ENCODE measurements around the gene CIDEC.
A peak's percentile ranks its signal among the peaks of the same experiment; 100 is the strongest.

Gene CIDEC

GRCh38 chr3:9911863-9912262 lies 31.8 kb upstream of the CIDEC start:
- WGBS, 2 donors (ENCODE audit: extremely low coverage in 2 of 2, insufficient read length in 2 of 2, insufficient replicate concordance in 1 of 2): no CpG with 5 or more reads among the region's 8 CpGs
- Histone ChIP-seq H4K8ac (ENCODE audit: low read depth, low read length) (no peak overlapping the region), H2AK5ac (ENCODE audit: low read depth, low read length) (no peak overlapping the region)

GRCh38 chr3:9909221-9910013 lies 29.4 kb upstream of the CIDEC start:
- Histone ChIP-seq H4K91ac (ENCODE audit: low read depth, low read length, poor library complexity) (no peak overlapping the region), H2AFZ (ENCODE audit: low read length) (no peak overlapping the region), H3K14ac (ENCODE audit: low read length) (no peak overlapping the region), H3K9ac (ENCODE audit: low read depth, low read length, poor library complexity) (peak overlapping the region; percentile 7), H2BK12ac (ENCODE audit: low read length) (no peak overlapping the region), H3K27me3 (ENCODE audit: control insufficient read depth in 3 of 3, insufficient read depth in 3 of 3, low read depth in 1 of 3, low read length in 3 of 3) (peaks cover 0 to 8% (median 4%) of the 10 kb centered on the region in 3 experiments), H3K27ac (replicated peaks; ENCODE audit: low read length) (no peak overlapping the region), H2AK5ac (ENCODE audit: low read depth, low read length) (no peak overlapping the region), H4K8ac (ENCODE audit: low read depth, low read length) (no peak overlapping the region), H2BK15ac (ENCODE audit: low read length) (no peak overlapping the region), H3K4ac (ENCODE audit: low read length) (no peak overlapping the region), H3K4me2 (ENCODE audit: insufficient read depth, low read length, poor library complexity, severe bottlenecking) (no peak overlapping the region), H3K9me3 (replicated peaks in 1 of 2; ENCODE audit: control insufficient read depth in 2 of 2, insufficient read depth in 1 of 2, low read depth in 1 of 2, low read length in 2 of 2) (peaks cover 0 to 2% of the 10 kb centered on the region in 2 donors), H3K36me3 (replicated peaks in 1 of 2; ENCODE audit: control insufficient read depth in 2 of 2, insufficient read depth in 2 of 2, low read length in 2 of 2) (no peaks in the 10 kb centered on the region), H3K23ac (ENCODE audit: low read depth, low read length, poor library complexity) (no peak overlapping the region), H3K18ac (ENCODE audit: low read length) (no peak overlapping the region), H2BK120ac (ENCODE audit: low read depth, low read length) (no peak overlapping the region), H3K4me1 (ENCODE audit: control insufficient read depth in 2 of 2, insufficient read depth in 1 of 2, low read depth in 1 of 2, low read length in 2 of 2) (no peaks in the 10 kb centered on the region), H2BK5ac (ENCODE audit: low read length) (no peak overlapping the region), H3K79me1 (ENCODE audit: low read depth, low read length) (no peaks in the 10 kb centered on the region), H3K4me3 (ENCODE audit: low read length in 2 of 2) (no peak overlapping the region)
- DNase-seq (ENCODE audit: low spot score): no peak
- no CpG with 5 or more reads among the region's 7 CpGs for WGBS, 2 donors (ENCODE audit: extremely low coverage in 2 of 2, insufficient read length in 2 of 2, insufficient replicate concordance in 1 of 2)

More at GRCh38 chr3:9911863-9912262, 31.8 kb upstream of the CIDEC start:
- Histone ChIP-seq H2BK120ac (ENCODE audit: low read depth, low read length) (no peak overlapping the region), H3K36me3 (replicated peaks in 1 of 2; ENCODE audit: control insufficient read depth in 2 of 2, insufficient read depth in 2 of 2, low read length in 2 of 2) (no peaks in the 10 kb centered on the region), H3K18ac (ENCODE audit: low read length) (no peak overlapping the region), H3K9me3 (replicated peaks in 1 of 2; ENCODE audit: control insufficient read depth in 2 of 2, insufficient read depth in 1 of 2, low read depth in 1 of 2, low read length in 2 of 2) (peaks cover 0 to 2% of the 10 kb centered on the region in 2 donors), H3K4me2 (ENCODE audit: insufficient read depth, low read length, poor library complexity, severe bottlenecking) (no peak overlapping the region), H3K4me3 (ENCODE audit: low read length in 2 of 2) (no peak overlapping the region), H3K14ac (ENCODE audit: low read length) (no peak overlapping the region), H2BK12ac (ENCODE audit: low read length) (no peak overlapping the region), H2BK5ac (ENCODE audit: low read length) (no peak overlapping the region), H3K79me1 (ENCODE audit: low read depth, low read length) (no peaks in the 10 kb centered on the region), H4K91ac (ENCODE audit: low read depth, low read length, poor library complexity) (no peak overlapping the region), H3K4ac (ENCODE audit: low read length) (no peak overlapping the region), H3K27me3 (ENCODE audit: control insufficient read depth in 3 of 3, insufficient read depth in 3 of 3, low read depth in 1 of 3, low read length in 3 of 3) (peaks cover 0 to 15% (median 8%) of the 10 kb centered on the region in 3 experiments), H2AFZ (ENCODE audit: low read length) (no peak overlapping the region), H3K9ac (ENCODE audit: low read depth, low read length, poor library complexity) (no peak overlapping the region), H3K23ac (ENCODE audit: low read depth, low read length, poor library complexity) (no peak overlapping the region), H3K27ac (replicated peaks; ENCODE audit: low read length) (no peak overlapping the region), H2BK15ac (ENCODE audit: low read length) (no peak overlapping the region), H3K4me1 (ENCODE audit: control insufficient read depth in 2 of 2, insufficient read depth in 1 of 2, low read depth in 1 of 2, low read length in 2 of 2) (peaks cover 10 to 13% of the 10 kb centered on the region in 2 donors)
- DNase-seq (ENCODE audit: low spot score): no peak

GRCh38 chr3:9908286-9908685 lies 28.2 kb upstream of the CIDEC start:
- Histone ChIP-seq H3K4me3 (ENCODE audit: low read length in 2 of 2) (no peak overlapping the region), H4K8ac (ENCODE audit: low read depth, low read length) (no peak overlapping the region), H3K14ac (ENCODE audit: low read length) (no peak overlapping the region), H3K4ac (ENCODE audit: low read length) (no peak overlapping the region), H2BK15ac (ENCODE audit: low read length) (no peak overlapping the region), H2AFZ (ENCODE audit: low read length) (no peak overlapping the region), H3K4me1 (ENCODE audit: control insufficient read depth in 2 of 2, insufficient read depth in 1 of 2, low read depth in 1 of 2, low read length in 2 of 2) (no peaks in the 10 kb centered on the region), H3K36me3 (replicated peaks in 1 of 2; ENCODE audit: control insufficient read depth in 2 of 2, insufficient read depth in 2 of 2, low read length in 2 of 2) (no peaks in the 10 kb centered on the region), H2BK12ac (ENCODE audit: low read length) (no peak overlapping the region), H3K79me1 (ENCODE audit: low read depth, low read length) (no peaks in the 10 kb centered on the region), H3K9ac (ENCODE audit: low read depth, low read length, poor library complexity) (no peak overlapping the region), H3K27me3 (ENCODE audit: control insufficient read depth in 3 of 3, insufficient read depth in 3 of 3, low read depth in 1 of 3, low read length in 3 of 3) (peaks cover 0 to 8% (median 0%) of the 10 kb centered on the region in 3 experiments), H3K4me2 (ENCODE audit: insufficient read depth, low read length, poor library complexity, severe bottlenecking) (no peak overlapping the region), H3K23ac (ENCODE audit: low read depth, low read length, poor library complexity) (no peak overlapping the region), H2AK5ac (ENCODE audit: low read depth, low read length) (no peak overlapping the region), H2BK120ac (ENCODE audit: low read depth, low read length) (no peak overlapping the region), H3K27ac (replicated peaks; ENCODE audit: low read length) (no peak overlapping the region), H2BK5ac (ENCODE audit: low read length) (no peak overlapping the region), H4K91ac (ENCODE audit: low read depth, low read length, poor library complexity) (no peak overlapping the region), H3K9me3 (replicated peaks in 1 of 2; ENCODE audit: control insufficient read depth in 2 of 2, insufficient read depth in 1 of 2, low read depth in 1 of 2, low read length in 2 of 2) (peaks cover 0 to 2% of the 10 kb centered on the region in 2 donors), H3K18ac (ENCODE audit: low read length) (no peak overlapping the region)
- no CpG with 5 or more reads among the region's 3 CpGs for WGBS, 2 donors (ENCODE audit: extremely low coverage in 2 of 2, insufficient read length in 2 of 2, insufficient replicate concordance in 1 of 2)
- no peak for DNase-seq (ENCODE audit: low spot score)

GRCh38 chr3:9906480-9906879 lies 26.4 kb upstream of the CIDEC start:
- H2AFZ ChIP-seq (ENCODE audit: low read length): no peak overlapping the region
- no peaks in the 10 kb centered on the region for H3K36me3 ChIP-seq (replicated peaks in 1 of 2; ENCODE audit: control insufficient read depth in 2 of 2, insufficient read depth in 2 of 2, low read length in 2 of 2)
- H3K4me1 ChIP-seq (ENCODE audit: control insufficient read depth in 2 of 2, insufficient read depth in 1 of 2, low read depth in 1 of 2, low read length in 2 of 2): peaks cover 3 to 4% of the 10 kb centered on the region in 2 donors
- H3K79me1 ChIP-seq (ENCODE audit: low read depth, low read length): no peaks in the 10 kb centered on the region
- no peak overlapping the region for H2BK15ac ChIP-seq (ENCODE audit: low read length)
- H3K27me3 ChIP-seq (ENCODE audit: control insufficient read depth in 3 of 3, insufficient read depth in 3 of 3, low read depth in 1 of 3, low read length in 3 of 3): peaks cover 0 to 8% (median 0%) of the 10 kb centered on the region in 3 experiments
- no peak overlapping the region for H3K4me3 ChIP-seq (ENCODE audit: low read length in 2 of 2)
- no peak overlapping the region for H3K18ac ChIP-seq (ENCODE audit: low read length)
- H3K9me3 ChIP-seq (replicated peaks in 1 of 2; ENCODE audit: control insufficient read depth in 2 of 2, insufficient read depth in 1 of 2, low read depth in 1 of 2, low read length in 2 of 2): no peaks in the 10 kb centered on the region
- no peak overlapping the region for H3K23ac ChIP-seq (ENCODE audit: low read depth, low read length, poor library complexity)
- H2BK120ac ChIP-seq (ENCODE audit: low read depth, low read length): no peak overlapping the region
- no peak overlapping the region for H2AK5ac ChIP-seq (ENCODE audit: low read depth, low read length)
- H4K8ac ChIP-seq (ENCODE audit: low read depth, low read length): no peak overlapping the region
- no CpG with 5 or more reads among the region's 5 CpGs for WGBS, 2 donors (ENCODE audit: extremely low coverage in 2 of 2, insufficient read length in 2 of 2, insufficient replicate concordance in 1 of 2)
- H3K14ac ChIP-seq (ENCODE audit: low read length): no peak overlapping the region
- no peak overlapping the region for H2BK5ac ChIP-seq (ENCODE audit: low read length)
- H2BK12ac ChIP-seq (ENCODE audit: low read length): no peak overlapping the region
- H3K4ac ChIP-seq (ENCODE audit: low read length): no peak overlapping the region
- DNase-seq (ENCODE audit: low spot score): no peak
- H4K91ac ChIP-seq (ENCODE audit: low read depth, low read length, poor library complexity): no peak overlapping the region
- H3K9ac ChIP-seq (ENCODE audit: low read depth, low read length, poor library complexity): no peak overlapping the region
- no peak overlapping the region for H3K27ac ChIP-seq (replicated peaks; ENCODE audit: low read length)
- no peak overlapping the region for H3K4me2 ChIP-seq (ENCODE audit: insufficient read depth, low read length, poor library complexity, severe bottlenecking)

Data from neuronal stem cell (in vitro differentiated cells).